SK-N-MC (cell line): ENCODE results near the gene CELSR1.

Experiments
- EZH2 ChIP-seq: fragments of 200-600 bp; sonication (generic); IDR thresholded peaks from one replicate; pipeline ENCODE4 v1.6.1; 2017; ENCODE audit warnings: antibody characterized with exemption
- FOXP2 ChIP-seq: optimal IDR thresholded peaks from 2 replicates; pipeline ENCODE3; 2011; ENCODE audit warnings: mild to moderate bottlenecking, moderate library complexity; ENCODE audit not compliant: insufficient read depth; ENCODE audit errors: extremely low read length, control extremely low read depth
- POLR2AphosphoS5 ChIP-seq: IDR thresholded peaks from 2 replicates; pipeline ENCODE4 v1.6.1; 2012; ENCODE audit warnings: mild to moderate bottlenecking, low read depth, low read length, borderline replicate concordance

GRCh38 chr22:46361826-46362202, 175.6 kb downstream of the CELSR1 start:
- TF ChIP-seq POLR2AphosphoS5 (no peak), EZH2 (no peak), FOXP2 (no peak)
